ENCODE data around the gene C4A. TPM values are rescaled to one million over a fixed set of nuclear protein-coding genes. Genes with fewer than 3 reads are reported as not detected.
A peak's percentile ranks its signal among the peaks of the same experiment; 100 is the strongest.
"Not testable (repeated sequence)": the region's sequence is repeated elsewhere in the genome, so short reads cannot be mapped to it uniquely, and the experiment has no call there.

Gene C4A
- total RNA-seq, 2 donors from 2014 or later = 4.4 to 13.3 TPM

DNA sequence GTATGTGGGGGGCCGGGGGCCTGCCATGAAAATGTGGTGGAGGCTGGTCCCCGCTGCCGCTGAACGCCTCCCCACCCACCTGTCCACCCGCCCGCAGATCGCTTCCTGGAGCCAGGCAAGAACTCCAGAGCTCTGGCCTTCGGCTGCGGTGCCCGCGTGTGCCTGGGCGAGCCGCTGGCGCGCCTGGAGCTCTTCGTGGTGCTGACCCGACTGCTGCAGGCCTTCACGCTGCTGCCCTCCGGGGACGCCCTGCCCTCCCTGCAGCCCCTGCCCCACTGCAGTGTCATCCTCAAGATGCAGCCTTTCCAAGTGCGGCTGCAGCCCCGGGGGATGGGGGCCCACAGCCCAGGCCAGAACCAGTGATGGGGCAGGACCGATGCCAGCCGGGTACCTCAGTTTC is 26.2 kb downstream of the C4A start:
- not testable (repeated sequence) for H3K9me3 Mint-ChIP-seq; H3K4me3 Mint-ChIP-seq; H3K27me3 Mint-ChIP-seq; H3K27ac Mint-ChIP-seq; H3K4me1 Mint-ChIP-seq (ENCODE audit: low read depth in 2 of 2); ATAC-seq; DNase-seq (ENCODE audit: low spot score); H3K36me3 Mint-ChIP-seq

DNA sequence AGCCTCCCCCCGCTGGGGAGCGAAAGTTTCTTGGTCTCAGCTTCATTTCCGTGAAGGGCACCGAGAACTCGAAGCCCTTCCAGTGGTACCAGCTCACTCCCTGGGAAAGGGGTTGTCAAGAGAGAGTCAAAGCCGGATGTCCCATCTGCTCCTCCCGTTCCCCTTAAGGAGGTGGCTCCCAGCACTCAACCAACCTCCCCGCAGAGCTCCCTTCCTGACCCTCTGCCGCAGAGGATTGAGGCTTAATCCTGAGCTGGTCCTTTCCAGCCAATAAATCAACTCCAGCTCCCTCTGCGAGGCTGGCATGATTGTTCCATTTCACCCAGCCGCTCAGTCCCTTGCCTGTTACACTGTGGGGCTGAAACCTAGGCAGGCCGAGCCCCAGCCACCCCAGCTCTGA is 26.8 kb downstream of the C4A start:
- not testable (repeated sequence) for DNase-seq (ENCODE audit: low spot score); H3K36me3 Mint-ChIP-seq; H3K4me3 Mint-ChIP-seq; H3K27ac Mint-ChIP-seq; H3K9me3 Mint-ChIP-seq; ATAC-seq; H3K4me1 Mint-ChIP-seq (ENCODE audit: low read depth in 2 of 2); H3K27me3 Mint-ChIP-seq

DNA sequence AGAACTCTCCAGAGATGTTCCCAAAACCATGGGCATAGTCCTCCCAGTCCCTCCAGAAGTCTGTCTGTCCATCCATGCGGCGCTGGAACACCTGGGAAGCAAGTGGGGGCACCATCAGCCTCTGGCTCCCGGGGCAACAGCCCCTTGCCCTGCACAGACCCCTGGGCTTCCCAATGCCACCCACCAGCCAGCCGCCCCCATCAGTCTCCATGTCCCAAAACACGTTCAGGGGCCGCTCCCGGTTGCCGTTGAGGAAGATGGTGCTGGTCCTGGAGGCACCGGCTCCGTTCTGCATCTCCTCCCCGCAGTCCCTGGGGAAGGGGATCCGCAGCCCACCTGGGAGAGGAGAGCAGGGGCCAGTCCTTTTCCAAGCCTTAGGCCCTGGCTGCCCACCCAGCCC is 27.7 kb downstream of the C4A start:
- H3K36me3 Mint-ChIP-seq; H3K4me1 Mint-ChIP-seq (ENCODE audit: low read depth in 2 of 2); H3K27me3 Mint-ChIP-seq; ATAC-seq; H3K4me3 Mint-ChIP-seq; H3K27ac Mint-ChIP-seq; DNase-seq (ENCODE audit: low spot score); H3K9me3 Mint-ChIP-seq: not testable (repeated sequence)

DNA sequence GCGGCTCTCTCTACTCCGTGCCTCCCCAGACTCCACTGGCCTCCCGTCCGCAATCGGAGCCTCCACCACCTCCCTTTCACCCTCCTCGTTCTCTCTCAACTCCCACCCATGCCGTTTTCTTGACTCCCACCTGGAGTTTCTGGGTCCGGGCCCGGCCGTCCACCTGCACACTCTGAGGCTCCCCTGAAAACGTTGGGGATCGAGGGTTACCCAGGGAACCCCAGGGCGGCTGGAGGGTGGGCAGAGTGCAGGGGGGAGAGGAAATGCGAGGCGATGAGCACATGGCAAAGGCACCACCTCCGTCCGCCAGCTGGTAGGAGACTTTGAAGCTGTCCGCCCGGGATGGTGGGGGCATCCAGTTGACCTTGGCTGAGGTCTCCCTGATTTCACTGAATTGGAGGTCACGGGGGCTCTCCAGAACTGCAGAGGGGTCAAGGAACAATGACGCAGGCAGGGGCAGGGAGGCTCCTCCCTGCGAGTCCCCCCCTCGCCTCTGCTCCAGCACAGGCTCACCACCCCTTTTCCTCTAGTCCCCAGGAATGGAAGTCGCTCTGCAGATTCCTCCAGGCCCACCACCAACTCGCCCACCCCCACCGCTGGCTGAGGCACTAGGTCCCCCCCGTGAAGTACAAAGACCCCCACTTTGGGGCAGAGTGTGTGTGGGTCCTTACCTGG is 29.1 kb downstream of the C4A start:
- not testable (repeated sequence) for H3K27me3 Mint-ChIP-seq; H3K4me3 Mint-ChIP-seq; H3K9me3 Mint-ChIP-seq; ATAC-seq; H3K27ac Mint-ChIP-seq; H3K36me3 Mint-ChIP-seq; H3K4me1 Mint-ChIP-seq (ENCODE audit: low read depth in 2 of 2)
- DNase-seq (ENCODE audit: low spot score) = peak; percentile 48

DNA sequence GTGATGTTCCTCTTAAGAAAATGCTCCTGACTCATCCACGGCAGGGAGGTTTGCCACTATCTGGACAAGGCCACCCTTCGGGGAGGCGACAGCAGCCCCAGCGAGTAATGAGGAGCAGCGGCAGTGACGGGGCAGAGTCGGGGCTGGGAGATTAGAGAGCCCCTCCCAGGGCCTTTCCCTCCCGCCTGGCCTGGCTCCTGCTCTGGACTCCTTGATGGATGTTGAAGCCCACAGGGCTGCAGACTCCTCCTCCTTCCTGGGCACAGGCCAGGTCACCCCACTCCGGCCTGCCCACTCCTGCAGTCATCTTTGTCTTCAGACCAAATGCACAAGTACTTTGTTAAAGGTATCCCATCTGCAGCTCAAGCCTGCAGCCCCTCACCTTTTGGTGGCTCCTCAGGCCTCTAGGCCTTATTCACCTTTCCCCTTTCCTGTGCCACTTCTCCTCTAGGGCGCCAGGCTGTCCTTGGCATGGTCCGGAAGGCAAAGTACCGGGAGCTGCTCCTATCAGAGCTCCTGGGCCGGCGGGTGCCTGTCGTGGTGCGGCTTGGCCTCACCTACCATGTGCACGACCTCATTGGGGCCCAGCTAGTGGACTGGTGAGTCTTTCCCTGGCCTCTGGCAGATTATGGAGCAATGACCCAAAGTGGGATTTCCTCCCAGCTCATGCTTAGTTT is 31.2 kb downstream of the C4A start:
- not testable (repeated sequence) for ATAC-seq; H3K4me1 Mint-ChIP-seq (ENCODE audit: low read depth in 2 of 2); H3K9me3 Mint-ChIP-seq; H3K4me3 Mint-ChIP-seq; H3K36me3 Mint-ChIP-seq; H3K27me3 Mint-ChIP-seq; H3K27ac Mint-ChIP-seq
- DNase-seq (ENCODE audit: low spot score) = peak; percentile 44

DNA sequence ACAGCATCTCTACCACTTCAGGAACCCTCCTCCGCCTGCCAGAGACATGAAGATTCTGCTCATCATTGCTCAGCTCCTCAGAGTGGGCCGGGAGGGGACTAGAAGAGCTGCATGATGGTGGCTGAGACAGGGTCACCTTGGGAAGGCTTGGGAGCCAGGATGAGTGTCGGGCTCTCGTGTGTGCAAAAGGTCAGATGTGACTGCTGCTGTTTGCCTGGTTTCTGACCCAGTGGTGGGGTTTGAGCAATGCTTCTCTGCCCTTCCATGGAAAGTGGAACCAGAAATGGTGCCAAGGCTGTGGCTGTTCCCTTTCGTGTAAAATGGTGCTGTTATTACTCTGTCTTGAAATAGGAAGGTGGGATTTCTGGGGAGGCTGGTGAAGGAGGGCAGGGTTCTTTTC is 31.9 kb downstream of the C4A start:
- H3K4me1 Mint-ChIP-seq (ENCODE audit: low read depth in 2 of 2); H3K9me3 Mint-ChIP-seq; H3K27ac Mint-ChIP-seq; H3K36me3 Mint-ChIP-seq; ATAC-seq; H3K4me3 Mint-ChIP-seq; H3K27me3 Mint-ChIP-seq; DNase-seq (ENCODE audit: low spot score): not testable (repeated sequence)

DNA sequence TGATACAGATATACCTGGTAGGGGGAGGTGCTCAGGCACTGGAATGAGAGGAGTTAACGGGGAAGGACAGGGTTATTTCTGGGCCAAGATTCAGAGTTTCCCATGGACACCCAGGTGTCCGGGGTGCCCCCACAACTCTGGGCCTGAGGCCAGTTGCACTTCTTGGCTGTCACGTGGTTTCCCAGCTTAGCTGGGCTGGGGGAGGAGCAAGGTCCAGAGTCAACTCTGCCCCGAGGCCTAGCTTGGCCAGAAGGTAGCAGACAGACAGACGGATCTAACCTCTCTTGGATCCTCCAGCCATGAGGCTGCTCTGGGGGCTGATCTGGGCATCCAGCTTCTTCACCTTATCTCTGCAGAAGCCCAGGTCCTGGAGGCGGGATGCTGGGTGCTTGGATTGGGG is 32.7 kb downstream of the C4A start, which contains the start of gene C4B:
Gene C4B (plus strand): TSS at position 249 of the 400 bp plus-strand sequence. CDS start 51 bp downstream, at position 300.
- not testable (repeated sequence) for H3K27ac Mint-ChIP-seq, H3K36me3 Mint-ChIP-seq, ATAC-seq

DNA sequence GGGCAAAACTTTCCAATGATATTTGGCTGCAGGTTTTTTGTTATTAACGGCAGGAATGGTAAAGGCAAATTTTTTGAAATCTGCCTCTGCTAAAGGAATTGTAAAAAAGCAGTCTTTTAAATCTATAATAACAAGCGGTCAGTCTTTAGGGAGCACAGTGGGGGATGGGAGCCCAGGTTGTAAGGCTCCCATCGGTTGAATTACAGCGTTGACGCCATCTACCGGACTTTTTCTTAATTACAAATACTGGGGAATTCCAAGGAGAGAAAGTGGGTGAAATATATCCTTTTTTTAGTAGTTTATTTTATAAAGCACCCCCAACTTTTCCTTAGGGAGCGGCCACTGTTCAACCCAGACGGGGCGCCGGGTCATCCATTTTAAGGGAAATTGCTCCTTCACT is 40.2 kb downstream of the C4A start:
- not testable (repeated sequence) for H3K27ac Mint-ChIP-seq; DNase-seq (ENCODE audit: low spot score); ATAC-seq; H3K9me3 Mint-ChIP-seq; H3K4me3 Mint-ChIP-seq; H3K27me3 Mint-ChIP-seq; H3K4me1 Mint-ChIP-seq (ENCODE audit: low read depth in 2 of 2); H3K36me3 Mint-ChIP-seq

More for the DNA sequence above, 32.7 kb downstream of the C4A start, which contains the start of gene C4B:
- not testable (repeated sequence) for H3K9me3 Mint-ChIP-seq; DNase-seq (ENCODE audit: low spot score); H3K4me3 Mint-ChIP-seq; H3K4me1 Mint-ChIP-seq (ENCODE audit: low read depth in 2 of 2); H3K27me3 Mint-ChIP-seq

DNA sequence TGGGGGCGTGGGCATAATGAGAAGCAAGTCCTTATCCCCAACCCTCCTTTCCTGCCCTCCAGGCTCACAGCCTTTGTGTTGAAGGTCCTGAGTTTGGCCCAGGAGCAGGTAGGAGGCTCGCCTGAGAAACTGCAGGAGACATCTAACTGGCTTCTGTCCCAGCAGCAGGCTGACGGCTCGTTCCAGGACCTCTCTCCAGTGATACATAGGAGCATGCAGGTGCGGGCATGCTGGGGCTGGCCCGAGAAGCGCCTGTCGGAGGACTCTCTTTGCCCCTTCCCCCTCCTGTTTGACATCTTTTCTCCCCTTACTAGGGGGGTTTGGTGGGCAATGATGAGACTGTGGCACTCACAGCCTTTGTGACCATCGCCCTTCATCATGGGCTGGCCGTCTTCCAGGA is 46.8 kb downstream of the C4A start:
- not testable (repeated sequence) for H3K4me1 Mint-ChIP-seq (ENCODE audit: low read depth in 2 of 2)

DNA sequence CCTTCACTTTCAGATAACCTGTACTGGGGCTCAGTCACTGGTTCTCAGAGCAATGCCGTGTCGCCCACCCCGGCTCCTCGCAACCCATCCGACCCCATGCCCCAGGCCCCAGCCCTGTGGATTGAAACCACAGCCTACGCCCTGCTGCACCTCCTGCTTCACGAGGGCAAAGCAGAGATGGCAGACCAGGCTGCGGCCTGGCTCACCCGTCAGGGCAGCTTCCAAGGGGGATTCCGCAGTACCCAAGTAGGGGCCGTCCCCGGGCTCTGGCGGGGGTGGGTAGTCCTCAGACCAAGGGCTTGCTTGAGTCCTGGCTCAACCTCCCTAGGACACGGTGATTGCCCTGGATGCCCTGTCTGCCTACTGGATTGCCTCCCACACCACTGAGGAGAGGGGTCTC is 47.7 kb downstream of the C4A start:
- ATAC-seq; DNase-seq (ENCODE audit: low spot score); H3K27ac Mint-ChIP-seq; H3K9me3 Mint-ChIP-seq; H3K36me3 Mint-ChIP-seq; H3K4me1 Mint-ChIP-seq (ENCODE audit: low read depth in 2 of 2); H3K4me3 Mint-ChIP-seq; H3K27me3 Mint-ChIP-seq: not testable (repeated sequence)

More for the DNA sequence above, 46.8 kb downstream of the C4A start:
- DNase-seq (ENCODE audit: low spot score); H3K4me3 Mint-ChIP-seq; ATAC-seq; H3K9me3 Mint-ChIP-seq; H3K27ac Mint-ChIP-seq; H3K36me3 Mint-ChIP-seq; H3K27me3 Mint-ChIP-seq: not testable (repeated sequence)

DNA sequence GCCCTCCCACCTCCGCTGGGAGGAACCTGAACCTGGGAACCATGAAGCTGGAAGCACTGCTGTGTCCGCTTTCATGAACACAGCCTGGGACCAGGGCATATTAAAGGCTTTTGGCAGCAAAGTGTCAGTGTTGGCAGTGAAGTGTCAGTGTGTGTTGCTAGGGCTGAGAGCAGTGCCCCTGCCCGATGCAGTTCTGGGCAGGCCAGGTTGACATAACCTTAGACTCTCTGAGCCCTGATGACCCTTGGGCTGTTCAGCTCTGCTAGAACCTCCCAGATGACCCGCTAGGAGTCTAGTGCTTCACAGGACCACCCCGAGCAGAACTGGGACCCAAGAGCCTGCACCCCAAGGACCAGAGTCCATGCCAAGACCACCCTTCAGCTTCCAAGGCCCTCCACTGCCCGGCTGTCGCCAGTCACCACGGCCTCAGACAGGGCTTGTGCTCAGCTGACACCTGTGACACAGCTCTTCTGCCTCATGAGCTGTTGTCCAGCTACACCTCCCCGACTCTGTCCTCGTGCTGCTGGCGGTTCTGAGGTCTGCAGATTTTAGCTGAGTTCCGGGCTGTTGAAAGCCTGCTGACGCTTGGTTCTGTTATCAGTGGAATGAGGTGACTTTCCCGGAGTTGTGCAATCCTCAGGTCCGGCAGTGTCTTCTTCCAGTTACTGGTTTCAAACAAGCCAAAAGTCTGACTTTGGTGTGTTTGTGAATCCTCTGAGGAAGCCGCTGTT is 53.6 kb downstream of the C4A start:
- H3K27me3 Mint-ChIP-seq; ATAC-seq; H3K4me1 Mint-ChIP-seq (ENCODE audit: low read depth in 2 of 2); H3K36me3 Mint-ChIP-seq; H3K9me3 Mint-ChIP-seq; DNase-seq (ENCODE audit: low spot score); H3K27ac Mint-ChIP-seq; H3K4me3 Mint-ChIP-seq: not testable (repeated sequence)

DNA sequence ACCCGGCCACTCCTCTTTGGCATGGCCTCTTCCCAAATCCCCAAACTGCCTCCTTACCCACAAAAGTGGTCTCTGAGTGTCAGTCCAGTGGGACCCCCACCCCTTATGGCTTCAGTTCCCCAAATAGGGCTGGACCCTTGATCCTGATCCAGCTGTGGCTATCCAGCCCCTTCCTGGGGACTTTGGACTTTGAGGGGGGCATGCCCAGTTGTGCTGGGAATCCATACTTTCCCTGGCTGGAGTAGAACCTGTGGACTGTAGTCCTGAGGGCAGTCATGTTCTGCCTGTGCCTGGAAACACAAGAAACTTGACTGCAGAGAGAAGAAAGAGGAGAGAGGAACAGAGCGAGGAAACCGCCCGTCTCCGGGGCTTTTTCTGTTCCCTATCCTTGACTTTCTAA is 55.3 kb downstream of the C4A start:
- not testable (repeated sequence) for H3K36me3 Mint-ChIP-seq; H3K9me3 Mint-ChIP-seq; H3K4me3 Mint-ChIP-seq; H3K27me3 Mint-ChIP-seq; DNase-seq (ENCODE audit: low spot score); H3K4me1 Mint-ChIP-seq (ENCODE audit: low read depth in 2 of 2); H3K27ac Mint-ChIP-seq; ATAC-seq

DNA sequence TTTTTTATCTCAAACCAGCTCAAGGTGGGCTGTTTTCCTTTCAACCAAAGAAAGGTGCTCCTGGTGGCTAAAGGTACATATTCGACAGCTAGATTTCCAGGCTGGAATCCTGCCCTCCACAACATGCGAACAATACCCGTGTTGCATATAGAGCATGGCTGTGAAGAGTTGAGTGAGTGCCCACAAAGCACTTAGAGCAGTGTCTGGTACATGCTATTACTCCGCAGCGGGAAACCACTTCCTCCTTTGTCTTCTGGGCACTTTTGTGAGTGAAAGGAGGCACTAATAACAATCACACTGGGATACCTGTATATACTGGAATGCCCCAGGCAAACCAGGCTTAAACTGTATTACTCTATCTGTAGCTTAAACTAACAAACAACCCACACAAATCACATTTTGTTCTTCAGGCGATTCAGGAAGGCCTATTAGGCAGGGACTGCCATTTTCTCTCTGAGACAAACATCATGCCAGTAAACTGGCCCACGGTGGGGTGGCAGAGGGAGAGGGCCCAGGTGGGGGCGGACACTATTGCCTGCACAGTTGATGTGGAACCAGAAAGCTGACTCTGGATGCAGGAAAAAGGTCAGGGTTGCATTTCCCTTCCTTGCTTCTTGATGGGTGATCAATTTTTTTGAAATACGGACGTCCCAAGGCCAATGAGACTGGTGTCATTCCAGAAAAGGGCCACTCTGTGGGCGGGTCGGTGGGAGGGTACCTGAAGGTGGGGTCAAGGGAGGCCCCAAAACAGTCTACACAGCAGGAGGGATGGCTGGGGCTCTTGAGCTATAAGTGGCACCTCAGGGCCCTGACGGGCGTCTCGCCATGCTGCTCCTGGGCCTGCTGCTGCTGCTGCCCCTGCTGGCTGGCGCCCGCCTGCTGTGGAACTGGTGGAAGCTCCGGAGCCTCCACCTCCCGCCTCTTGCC is 56.0 kb downstream of the C4A start, which contains the start of gene CYP21A2:
Gene CYP21A2 (plus strand): TSS at position 818 of the 927 bp plus-strand sequence. CDS start 8 bp downstream, at position 826.
- not testable (repeated sequence) for H3K27ac Mint-ChIP-seq; H3K4me3 Mint-ChIP-seq; H3K4me1 Mint-ChIP-seq (ENCODE audit: low read depth in 2 of 2); H3K36me3 Mint-ChIP-seq; H3K27me3 Mint-ChIP-seq; H3K9me3 Mint-ChIP-seq
- peak in 1 of 2 donors; percentile 55 for ATAC-seq
- peak; percentile 53 for DNase-seq (ENCODE audit: low spot score)
